ENCODE results near the gene INO80B.

INO80B gene

GRCh38 chr2:74454654-74455511 is at the start of gene INO80B:
INO80B (plus strand) TSS chr2:74455087; CDS start chr2:74455117, 30 bp downstream.
- peak; percentile 74 to 99 (median 93) for DNase-seq

DNA sequence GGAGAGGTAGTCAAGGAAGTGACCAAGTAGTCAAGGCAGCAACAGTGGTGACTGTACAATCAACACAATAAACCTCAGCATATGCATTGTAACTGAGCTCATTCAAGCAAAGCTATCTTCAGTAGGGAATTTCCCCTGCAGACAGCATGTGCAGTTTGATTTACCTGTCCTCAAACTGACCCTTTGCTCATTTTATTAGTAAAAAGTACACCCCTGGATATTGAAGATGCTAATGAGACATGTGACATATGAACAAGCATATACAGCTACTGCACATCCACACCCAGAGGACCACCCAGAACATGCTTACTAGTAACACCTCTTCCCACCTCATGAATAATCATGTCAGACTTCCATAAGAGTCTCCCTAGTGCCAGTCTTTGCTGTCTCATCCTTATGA is 48.9 kb upstream of the INO80B start:
- DNase-seq = no peak

DNA sequence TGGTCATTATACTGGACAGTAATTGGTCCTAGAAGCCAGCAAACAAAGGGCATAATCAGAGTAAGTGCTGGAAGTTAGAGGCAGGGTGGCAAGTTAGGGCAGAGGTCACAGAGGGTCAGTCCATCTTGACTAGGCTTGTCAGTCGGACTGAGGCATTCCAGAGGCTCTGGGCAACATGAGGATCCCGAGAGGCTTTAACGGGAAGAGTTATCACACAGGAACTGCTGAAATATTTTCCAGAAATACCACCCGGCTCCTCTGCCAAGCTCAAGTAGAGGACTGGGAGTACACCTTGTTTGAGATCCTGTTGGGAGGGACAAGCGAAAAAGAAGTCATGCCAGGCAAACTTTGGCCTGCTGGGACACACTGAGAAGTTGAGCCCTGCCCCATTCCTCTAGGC is 47.2 kb upstream of the INO80B start:
- DNase-seq = no peak

- DNase-seq = no peak
Observed at GRCh38 chr2:74413001-74413698, 41.7 kb upstream of the INO80B start.

GRCh38 chr2:74414441-74414840 is 40.4 kb upstream of the INO80B start:
- DNase-seq = no peak

DNA sequence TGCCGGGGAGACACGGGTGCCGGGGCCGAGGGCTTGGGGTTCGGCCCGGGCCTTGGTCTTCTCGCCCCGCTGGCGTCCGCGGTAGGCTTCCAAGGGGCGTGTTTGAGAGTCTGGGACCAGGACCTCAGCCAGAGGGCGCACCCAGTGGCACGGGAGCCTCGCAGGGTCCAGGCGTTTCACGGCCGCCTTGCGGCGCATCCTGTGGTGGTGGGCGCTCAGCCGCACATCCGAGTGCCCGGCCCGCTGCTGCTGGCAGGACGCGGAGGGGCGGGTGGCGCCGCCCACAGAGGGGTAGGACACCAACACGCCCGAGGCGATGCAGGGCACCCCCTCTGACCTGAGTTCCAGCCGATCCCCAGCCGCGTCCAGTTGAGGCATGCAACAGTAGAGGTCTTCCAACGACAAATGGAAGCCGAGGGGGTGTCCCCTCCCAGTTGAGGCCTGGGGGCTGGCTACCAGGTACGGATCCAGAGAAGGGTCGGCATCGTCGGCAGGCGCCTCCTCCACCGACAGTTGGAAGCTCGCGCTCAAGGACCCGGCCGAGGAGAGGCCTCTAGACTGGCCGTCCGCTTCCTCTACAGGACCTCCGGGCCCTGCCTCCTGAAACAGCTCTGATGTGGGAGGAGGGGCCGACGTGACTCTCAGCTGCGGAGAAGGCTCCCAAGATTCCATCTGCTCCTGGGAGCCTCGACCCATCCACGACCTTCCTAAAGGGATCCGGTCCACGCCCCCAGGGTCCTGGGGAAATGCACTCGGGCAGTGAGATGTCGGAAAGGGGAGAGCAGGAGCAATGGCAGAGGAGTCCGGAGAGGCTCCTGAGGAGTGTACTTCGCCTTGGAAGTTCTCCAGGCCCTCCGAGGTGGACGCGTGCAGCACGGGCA is 39.8 kb upstream of the INO80B start:
- peak in 28 of 51 donors; percentile 23 to 69 (median 37) for DNase-seq

DNA sequence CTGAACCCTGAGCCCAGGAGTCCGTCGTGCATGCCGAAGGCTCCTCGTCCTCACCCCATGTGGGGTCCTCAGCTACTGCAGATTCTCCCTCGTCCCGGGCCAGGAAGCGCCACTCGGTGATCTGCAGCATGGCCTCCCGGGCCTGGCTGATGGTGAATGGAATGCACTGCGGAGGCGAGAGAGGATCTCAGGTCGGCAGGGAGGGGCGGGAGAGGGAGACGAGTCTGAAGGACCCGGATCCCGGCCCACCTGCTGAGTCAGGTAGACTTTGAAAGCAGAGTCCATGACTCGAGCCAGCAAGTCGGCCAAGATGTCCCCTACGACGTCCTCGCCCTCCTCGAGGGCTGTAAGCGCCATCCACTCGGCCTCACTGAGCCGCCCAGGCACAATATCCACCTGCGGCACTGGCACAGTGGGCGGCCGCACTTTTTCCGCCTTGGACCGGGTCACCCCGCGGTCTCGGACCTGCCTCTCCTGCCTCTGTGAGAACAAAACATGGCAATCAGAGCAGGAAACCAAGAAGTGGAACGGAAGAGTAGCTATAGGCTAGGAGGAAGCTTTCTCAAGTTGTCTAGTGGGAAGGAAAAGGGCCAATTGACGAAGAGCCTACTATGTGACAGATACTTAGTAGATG is 39.0 kb upstream of the INO80B start:
- DNase-seq = no peak

- DNase-seq = no peak
Observed at GRCh38 chr2:74416778-74417177, 38.1 kb upstream of the INO80B start.

- DNase-seq = no peak
Observed at GRCh38 chr2:74417197-74417596, 37.7 kb upstream of the INO80B start.

GRCh38 chr2:74417763-74418162 is 37.1 kb upstream of the INO80B start:
- no peak for DNase-seq

- no peak for DNase-seq
Observed at GRCh38 chr2:74418312-74418711, 36.6 kb upstream of the INO80B start.

DNA sequence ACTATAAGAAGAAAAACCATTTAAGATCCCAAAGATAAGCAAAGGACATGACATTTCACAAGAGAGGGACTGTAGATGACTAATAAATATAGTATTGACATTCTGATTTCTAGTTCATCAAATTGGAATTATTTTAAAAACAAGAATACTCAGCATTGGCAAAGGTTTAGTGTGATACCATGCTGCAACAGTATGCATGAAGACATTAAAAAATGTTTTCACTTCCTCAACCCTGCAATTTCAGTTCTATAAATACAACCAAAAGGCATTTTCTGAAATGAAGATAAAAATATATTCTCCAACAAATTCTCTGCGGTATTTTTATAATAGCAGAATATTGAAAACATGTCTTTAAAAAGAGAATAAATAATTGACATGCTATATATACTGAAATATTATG is 35.5 kb upstream of the INO80B start:
- DNase-seq = no peak

DNA sequence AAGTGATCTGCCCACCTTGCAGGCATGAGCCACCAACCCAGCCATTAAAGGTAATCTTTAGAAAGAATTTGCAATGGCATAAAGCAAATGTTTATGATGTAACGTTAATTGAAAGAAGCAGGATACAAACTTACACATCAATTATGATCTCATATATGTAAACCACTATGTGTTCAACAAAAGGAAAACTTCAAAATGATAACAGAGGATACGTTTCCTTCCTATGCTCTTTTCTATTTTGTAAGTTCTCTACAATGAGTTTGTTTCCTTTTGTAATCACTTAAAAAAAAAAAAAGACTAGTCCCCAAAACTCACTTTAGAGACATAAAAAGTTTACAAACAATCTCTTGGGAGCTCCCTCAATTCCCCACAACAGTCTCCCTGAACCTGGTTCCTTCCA is 34.9 kb upstream of the INO80B start:
- no peak for DNase-seq

DNA sequence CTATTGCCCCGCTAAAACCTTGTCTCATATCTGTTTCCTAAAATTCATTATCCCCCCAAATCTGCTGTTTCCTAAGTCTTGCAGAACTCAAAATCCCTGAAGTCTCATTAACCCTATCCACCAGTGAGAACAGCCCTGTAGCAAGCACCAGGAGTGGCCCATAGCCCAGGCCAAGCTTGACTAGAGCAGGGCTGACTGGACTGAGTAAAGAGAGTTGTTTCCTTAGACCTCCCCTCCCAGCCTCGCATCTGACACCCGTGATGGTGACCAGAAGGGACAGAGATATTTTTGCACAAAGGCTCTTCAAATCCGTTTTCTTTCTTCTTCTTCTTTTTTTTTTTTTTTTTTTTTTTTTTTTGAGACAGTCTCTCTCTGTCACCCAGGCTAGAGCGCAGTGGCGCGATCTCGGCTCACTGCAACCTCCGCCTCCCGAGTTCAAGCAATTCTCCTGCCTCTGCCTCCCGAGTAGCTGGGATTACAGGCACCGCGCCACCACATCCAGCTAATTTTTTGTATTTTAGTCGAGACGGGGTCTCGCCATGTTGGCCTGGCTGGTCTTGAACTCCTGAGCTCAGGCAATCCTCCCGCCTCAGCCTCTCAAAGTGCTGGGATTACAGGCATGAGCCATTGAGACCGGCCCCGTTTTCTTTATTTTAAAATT is 34.3 kb upstream of the INO80B start:
- peak in 1 of 51 donors; percentile 48 for DNase-seq

DNA sequence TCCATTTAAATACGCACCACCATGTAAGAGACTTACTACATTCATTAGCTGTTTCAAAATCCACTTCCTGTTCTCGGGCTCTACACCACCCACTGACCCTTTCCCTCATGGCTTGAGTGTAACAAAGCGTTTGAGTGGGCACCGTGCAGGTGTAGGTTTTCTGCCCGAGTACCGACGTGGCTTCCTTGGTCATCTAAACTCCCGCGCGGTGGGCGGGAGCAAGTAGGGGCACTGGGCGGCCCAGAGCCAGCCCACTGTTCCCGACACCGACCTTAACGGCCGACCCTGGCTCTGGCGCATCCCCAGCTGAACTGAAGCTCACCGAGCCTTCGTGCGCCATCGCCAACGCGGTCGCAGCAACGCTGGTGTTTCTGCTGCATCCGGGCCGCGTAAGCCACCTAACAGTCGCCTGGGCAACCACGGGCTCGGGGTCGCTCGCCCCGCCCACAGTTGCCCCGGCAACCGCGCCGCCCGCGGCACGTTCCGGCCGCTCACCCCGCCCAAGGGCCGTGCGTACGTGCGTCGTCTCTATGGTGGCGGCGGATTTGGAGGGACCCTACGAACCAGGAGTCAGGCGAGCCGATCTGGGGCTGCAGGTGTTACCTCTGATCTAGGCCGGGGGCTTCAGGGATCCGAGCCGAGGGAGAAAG is 33.5 kb upstream of the INO80B start, which contains the start of the genes C2orf81 and WDR54:
C2orf81 (minus strand) TSS at position 399 of the 650 bp plus-strand sequence; CDS start at position 340, 59 bp downstream.
WDR54 (plus strand) TSS at position 510 of the 650 bp plus-strand sequence. CDS start 424 bp downstream, outside the sequence.
- peak in 44 of 51 donors; percentile 11 to 84 (median 67) for DNase-seq

- DNase-seq = no peak
Observed at GRCh38 chr2:74423231-74424095, 31.4 kb upstream of the INO80B start.

GRCh38 chr2:74424139-74424992 is 30.5 kb upstream of the INO80B start:
- DNase-seq = no peak

GRCh38 chr2:74424995-74425406 is 29.9 kb upstream of the INO80B start:
- no peak for DNase-seq

Measured in hypothalamus (tissue), 51 donors.